GM19351 (cell line): Measurements from ENCODE around the gene ITM2C.

Experiments
- ATAC-seq: cut with Tn5 transposase; IDR thresholded peaks from one replicate; pipeline ENCODE4 v1.9.1; 2021; ENCODE audit warnings: mild to moderate bottlenecking, moderate library complexity; ENCODE audit not compliant: unreplicated experiment

Gene ITM2C

DNA sequence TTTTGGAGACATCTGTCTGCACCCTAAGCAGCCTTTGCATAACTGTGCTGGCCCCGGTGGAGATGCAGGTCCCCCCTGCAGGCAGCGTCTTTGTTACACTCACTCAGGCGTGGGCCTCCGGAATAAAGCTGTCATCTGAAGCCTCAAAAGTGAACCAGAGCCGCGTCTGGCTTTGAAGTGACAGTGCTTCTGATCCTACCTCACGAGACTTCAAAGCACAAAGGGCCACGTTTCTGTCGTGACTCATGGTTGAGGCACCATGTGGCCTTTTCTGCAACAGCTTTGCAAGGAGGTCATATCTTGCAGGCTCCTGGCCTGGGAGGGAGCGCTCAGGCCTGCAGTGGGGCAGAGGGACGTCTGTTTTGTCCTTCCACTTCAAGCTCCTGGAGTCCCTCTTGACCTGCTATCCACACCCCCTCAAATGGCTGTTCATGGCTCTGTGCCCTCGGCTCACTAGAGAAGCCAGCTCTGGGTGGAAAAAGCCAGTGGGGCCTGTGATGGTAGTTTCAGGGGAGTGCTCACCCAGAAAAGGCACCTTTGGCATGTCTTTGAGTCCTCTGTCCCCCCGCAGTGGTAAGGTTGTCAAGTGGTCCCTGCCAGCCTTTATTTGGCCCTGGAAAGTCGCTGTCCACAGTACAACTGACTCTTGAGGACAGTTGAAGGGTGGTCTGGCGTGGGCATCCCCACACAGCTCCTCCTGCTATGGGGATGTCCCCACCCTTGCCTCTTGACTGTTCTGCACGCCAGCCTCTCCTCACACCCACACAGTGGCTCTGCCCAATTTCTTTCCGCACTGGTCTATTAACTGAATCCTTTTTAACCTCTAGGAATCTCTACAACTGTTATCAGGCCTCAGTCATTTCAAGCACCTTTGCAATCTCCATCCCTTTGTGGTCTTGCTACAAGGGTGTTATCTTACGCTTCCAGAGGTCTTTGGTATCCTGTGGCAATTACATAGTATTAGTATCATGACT, 41.0 kb downstream of the ITM2C start:
- no peak for ATAC-seq

- no peak for ATAC-seq
Observed at GRCh38 chr2:230906471-230907230, 41.9 kb downstream of the ITM2C start.

DNA sequence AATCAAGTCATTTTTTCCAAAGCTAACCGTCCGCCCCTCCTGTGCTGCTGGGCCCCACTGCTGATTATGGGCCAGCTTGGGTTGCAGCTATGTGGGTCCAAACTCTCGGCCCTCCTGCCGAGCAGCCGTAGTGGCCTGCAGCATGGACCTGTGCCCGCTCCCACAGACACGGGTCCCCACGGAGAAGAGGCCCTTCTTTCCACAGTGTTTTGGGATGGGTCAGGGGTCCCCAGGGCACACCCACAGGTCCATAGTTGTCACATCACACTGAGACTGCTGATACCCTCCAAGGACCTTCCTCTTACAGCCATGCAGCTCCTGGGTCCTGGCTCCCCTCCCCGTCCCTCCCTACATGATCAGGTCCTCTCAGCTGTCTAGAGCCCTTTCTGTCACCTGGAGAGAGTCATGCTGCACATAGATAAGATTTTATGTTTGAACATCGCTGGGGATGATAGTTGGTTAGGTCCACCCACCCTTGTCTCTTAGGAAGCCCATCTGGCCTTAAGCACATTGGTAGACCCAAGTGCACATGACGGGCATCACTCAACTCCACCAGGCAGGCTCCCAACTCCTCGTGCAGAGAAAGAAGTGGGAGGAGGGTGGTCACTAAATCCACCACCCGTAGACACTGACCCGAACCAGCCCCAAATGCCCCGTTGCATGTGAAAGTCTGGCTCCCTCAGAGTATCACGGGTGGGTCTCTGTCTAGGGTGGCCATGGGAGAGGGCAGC, 42.8 kb downstream of the ITM2C start:
- ATAC-seq: no peak

GRCh38 chr2:230908092-230908594, 43.4 kb downstream of the ITM2C start:
- ATAC-seq: no peak

DNA sequence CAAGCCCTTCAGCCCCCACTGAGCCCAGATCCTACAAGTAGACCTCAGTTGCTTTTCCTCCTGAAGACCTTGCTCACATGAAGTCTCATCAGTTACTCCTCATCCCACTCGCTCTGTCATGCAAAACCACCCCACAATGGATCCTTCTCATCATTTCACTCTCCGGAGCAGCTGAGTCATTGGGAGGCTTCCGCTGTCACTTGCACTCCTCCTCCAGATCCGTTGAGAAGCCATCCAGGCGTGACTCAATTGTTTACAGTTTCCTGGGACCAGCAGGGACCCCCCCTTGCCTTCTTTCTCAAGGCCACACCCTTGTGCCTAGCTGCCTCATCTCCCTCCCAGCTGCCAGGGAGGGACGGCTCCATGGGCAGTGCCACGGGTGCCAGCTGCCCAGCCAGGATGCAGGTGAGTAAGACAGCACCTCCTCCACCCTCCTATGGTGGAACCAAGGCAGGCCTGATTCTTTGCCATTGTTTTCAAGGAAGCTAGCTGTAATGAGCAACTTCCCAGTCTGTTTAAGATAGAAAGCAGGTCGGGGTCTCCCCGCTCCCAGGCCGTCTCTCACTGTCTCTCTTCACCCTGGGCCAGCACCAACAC, 44.0 kb downstream of the ITM2C start:
- ATAC-seq: no peak

DNA sequence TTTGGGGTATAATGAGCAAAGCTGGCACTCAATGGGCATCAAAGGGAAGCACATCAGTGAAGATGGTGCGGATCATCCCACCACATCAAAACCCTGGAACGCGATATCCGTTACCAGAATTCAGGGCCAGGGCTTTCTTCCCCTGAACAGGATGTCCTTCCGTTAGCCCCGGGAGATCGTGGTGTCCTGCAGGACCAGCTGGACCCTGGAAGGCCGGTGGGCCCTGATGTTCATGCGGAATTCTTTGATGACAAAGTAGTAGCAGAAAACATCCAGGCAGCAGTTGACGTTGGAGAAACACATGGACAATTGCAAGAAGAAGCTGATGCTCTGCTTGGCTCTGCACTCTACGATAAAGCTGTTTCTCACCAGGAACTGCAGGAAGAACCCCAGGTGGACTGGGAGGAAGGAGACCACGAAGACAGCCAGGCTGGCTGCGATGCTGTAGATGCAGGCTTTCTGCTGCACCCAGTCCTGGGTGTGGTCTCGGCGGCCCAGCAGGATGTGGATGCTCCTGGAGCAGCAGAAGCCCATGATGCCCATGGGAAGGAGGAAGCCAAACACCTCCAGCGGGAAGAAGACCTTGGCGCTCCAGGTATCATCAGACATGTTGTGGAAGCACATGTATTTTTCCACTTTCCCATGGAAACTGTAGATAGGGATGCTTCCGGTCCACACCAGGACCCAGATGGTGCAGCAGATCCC, 45.3 kb downstream of the ITM2C start:
- no peak for ATAC-seq

- ATAC-seq: no peak
Observed at GRCh38 chr2:230910546-230911177, 45.9 kb downstream of the ITM2C start.

GRCh38 chr2:230912046-230912445, 47.3 kb downstream of the ITM2C start:
- no peak for ATAC-seq

DNA sequence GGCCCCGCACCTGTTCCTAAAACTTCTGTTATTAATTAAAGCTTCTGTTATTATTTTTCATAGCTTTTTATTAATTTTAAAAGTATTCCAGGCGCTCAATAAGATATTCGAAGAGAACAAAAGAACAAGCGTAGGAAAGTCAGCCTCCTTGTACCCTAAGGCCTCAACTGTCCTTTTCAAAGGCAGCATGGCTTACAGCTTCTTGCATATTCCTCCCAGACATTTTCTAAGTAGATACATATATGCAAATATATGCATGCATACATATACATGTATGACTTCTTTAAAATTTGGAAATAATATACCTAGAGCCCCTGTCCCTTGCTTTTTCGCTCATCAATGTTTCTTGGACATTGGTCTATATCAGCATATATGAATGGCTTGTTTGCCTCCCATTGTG, 48.0 kb downstream of the ITM2C start:
- no peak for ATAC-seq

DNA sequence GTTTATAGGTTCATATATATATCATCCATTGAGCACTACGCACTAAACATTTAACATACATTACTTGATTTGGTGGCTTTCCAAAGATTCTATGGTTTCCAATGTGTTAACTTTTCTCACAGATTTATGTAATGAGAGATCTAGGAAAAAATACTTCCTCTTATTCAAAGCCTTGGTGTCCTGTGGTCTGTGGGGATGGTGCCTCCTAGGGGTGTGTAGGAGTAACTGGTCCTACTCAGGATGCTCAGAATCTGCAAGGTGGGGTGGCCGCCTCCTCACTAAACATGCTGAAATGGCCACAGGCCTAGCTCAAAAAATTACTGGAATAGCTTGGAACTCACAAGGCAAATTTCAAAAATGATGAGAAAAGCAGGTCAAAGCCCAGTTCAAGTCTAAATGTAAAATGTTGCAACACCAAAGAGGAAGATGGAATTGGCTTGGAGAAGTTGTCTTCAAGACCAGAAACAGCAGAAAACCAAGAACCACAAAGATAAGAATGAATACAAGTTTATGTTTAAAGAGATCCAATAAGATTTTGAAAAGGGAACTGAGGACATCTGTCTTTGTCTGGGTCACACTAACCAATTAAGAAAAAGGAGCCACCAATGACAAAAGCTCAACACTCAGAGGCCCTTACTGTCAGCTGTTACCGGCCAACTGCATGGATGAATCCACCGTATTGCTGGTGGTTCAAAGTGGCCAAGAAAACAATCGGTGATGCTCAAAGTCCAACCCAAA, 48.8 kb downstream of the ITM2C start:
- peak; percentile 53 for ATAC-seq

DNA sequence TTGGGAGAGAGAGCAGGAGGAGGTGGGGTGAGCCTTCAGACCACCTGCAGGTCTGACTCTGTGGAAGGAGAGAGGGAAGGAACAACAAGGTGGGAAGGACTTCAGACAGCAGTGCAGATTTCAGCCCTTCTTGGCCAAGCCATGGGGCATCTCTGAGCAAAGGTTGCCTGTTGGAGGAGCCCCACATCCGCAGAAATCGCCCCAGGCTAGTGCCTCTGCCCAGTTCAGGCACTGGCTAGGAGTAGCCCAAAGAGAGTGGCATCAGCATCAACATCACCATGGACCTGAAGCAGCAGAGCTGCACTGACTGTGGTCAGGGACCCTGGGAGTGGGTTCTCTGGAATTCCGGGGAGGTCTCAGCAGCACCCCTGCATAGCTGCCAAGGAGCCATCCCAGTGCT, 50.1 kb downstream of the ITM2C start:
- ATAC-seq: no peak

DNA sequence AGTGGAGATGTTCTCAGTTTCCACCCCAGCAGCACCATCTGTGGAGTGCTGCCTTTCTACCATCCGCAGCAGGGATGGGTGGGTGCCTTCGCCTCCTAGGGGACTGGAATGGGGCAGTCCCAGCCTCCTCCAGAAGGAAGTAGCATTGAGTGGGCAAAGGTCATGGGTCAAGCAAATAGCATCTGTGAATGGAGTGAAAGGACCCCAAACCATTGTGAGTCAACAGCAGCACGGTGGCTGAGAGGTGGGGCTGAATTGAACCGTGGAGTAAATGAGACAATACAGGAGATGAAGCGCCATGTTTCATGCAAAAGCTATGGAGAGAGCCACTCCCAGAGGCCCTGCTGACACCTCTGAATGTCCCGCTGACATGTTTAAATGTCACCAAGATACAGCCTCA, 50.6 kb downstream of the ITM2C start:
- ATAC-seq: no peak

- ATAC-seq: no peak
Observed at GRCh38 chr2:230916218-230916617, 51.5 kb downstream of the ITM2C start.

DNA sequence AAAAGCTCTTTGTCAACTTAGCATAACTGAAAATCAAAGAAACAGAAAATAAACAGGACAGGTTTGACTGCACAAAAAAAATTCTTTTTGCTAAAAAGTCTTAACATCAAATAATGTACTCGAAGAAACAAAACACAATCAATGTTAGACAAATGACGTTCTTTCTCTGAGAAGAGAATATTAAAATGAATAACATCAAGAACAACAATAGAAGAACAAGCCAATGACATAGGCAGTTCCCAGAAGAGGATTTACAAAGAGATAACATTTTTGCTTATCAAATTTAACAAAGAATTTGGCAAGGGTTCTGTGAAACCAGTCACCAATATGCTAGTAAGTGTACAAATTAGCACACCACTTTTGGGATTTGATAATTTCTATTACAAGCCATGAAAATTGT, 54.5 kb downstream of the ITM2C start:
- no peak for ATAC-seq

DNA sequence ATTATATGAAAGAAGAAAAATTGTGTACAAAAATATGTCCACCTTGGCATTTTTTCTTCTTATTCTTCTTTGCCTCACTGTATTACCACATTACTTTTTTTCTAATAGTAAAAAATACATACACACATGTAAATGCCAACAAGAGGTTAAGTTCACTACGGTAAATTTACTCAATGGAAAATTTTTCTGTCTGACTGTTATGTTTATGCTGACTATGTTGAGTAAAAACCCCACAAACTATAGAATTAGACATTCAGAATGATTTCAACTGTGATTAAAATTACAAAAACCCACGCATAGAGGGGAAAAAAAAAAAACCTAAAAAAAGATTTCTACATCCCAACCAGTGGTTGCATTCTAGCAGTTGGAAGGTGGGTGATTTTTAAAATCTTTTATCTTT, 54.9 kb downstream of the ITM2C start:
- ATAC-seq: no peak

- ATAC-seq: no peak
Observed at GRCh38 chr2:230920167-230920566, 55.4 kb downstream of the ITM2C start.

DNA sequence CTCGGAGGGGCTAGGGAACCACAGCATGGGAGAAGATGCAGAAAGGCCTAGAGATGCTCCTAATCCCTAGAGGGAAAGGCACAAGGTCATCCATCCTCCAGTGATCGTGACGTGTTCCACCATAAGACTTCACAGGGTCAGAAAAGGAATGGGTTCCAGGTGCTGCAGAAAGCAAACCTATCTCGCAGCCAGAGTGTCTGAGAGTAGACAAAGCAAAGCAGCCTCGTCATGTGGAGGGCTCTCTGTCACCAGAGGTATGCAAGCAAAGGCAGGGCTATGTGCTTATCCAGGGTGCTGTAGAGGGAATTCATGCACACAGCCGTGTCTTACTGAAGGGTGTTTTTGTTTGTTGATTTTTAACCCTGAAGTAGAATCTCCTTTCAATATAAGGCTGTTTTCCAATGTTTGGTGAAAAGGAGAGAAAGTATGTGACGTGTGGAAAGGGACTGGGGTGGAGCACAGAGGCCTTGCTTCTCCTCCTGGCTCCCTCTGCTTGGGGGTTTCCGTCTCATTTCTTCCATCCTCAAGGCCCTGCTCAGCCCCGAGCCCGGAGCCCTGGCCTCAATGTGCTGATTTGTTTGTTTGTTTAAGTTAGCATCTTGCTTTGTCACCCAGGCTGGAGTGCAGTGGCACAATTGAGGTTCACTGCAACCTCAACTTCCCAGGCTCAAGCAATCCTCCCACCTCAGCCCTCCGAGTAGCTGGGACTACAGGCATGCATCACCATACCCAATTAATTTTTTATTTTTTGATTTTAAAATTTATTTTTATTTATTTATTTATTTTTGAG, 57.3 kb downstream of the ITM2C start:
- no peak for ATAC-seq
